Ammon's horn (tissue), 1 donor: ENCODE results near the gene SIGLEC14.
A peak's percentile ranks its signal among the peaks of the same experiment; 100 is the strongest.
"Not testable (repeated sequence)": the region's sequence is repeated elsewhere in the genome, so short reads cannot be mapped to it uniquely, and the experiment has no call there.

ENCODE experiments used
- DNase-seq: peaks from one replicate; pipeline ENCODE4 v3.0.0-alpha.2; 2016; ENCODE audit warnings: low spot score

Gene SIGLEC14, protein sequence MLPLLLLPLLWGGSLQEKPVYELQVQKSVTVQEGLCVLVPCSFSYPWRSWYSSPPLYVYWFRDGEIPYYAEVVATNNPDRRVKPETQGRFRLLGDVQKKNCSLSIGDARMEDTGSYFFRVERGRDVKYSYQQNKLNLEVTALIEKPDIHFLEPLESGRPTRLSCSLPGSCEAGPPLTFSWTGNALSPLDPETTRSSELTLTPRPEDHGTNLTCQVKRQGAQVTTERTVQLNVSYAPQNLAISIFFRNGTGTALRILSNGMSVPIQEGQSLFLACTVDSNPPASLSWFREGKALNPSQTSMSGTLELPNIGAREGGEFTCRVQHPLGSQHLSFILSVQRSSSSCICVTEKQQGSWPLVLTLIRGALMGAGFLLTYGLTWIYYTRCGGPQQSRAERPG

DNA sequence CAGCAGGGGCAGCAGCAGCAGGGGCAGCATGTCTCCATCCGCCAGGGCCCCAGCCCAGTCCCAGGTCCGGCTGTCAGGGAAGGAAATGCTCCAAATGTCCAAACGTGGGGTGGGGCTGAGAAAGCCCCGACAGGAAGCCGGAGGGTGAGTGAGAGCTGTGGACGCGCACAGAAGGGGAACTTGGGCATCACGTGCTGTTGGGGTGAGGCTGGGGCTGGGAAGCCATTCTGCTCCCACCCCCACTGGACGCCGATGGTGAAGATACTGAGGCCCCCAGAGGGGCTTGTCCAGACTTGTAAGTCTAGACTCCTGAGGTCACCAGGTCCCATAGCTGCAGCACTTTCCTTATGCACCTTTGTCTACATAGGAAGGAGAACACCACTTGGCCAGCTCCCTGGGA is at the start of gene SIGLEC14:
SIGLEC14 (minus strand) TSS at position 96 of the 400 bp plus-strand sequence; CDS start at position 30, 66 bp downstream.
- not testable (repeated sequence) for DNase-seq

DNA sequence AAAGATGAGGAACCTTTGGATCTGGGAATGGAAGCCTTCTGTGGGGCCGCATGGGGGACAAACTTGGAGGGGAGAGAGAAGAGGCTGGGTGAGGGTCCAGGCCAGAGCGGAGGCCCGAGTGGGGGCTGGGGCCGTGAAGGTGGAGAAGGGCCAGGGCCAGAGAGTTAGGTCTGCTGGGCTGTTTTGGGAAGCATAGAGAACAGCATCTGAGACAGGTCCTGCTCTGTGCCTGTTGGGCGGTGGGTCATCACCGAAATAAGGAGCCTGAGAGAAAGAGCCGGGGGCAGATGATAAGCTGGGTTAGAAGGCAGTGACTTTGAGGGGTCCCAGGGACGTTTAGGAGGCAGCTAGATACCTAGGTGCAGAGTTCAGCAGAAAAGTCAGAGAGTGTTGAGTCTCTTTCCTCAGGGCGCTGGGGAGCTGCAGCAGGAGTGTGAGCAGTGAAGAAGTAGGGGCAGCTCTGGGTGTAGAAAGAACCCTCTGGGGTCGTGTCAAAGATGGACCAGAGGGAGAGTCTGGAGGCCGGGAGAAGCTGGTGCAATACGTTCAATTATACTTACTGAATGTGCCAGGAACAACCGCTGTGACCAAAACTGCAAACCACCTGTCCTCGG is 49.2 kb upstream of the SIGLEC14 start:
- no peak for DNase-seq

DNA sequence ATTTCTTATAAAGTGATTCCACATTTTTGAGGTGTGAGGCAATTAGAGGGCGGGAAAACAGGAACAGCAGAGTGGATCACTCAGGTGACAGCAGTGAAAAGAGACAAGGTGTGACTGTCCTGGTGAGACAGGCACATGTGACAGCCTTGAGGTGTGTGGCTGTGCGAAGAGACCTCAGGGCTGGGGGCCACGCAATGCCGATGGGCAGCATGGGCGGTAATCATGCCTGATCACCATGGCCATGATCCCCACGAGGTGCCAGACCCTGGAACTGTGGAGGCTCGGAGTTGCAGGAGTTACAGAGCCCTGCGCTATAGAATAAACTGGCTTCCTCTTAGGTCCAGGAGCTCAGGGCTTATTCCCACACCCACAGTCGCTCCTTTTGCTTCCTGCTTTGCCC is 48.5 kb upstream of the SIGLEC14 start:
- no peak for DNase-seq

DNA sequence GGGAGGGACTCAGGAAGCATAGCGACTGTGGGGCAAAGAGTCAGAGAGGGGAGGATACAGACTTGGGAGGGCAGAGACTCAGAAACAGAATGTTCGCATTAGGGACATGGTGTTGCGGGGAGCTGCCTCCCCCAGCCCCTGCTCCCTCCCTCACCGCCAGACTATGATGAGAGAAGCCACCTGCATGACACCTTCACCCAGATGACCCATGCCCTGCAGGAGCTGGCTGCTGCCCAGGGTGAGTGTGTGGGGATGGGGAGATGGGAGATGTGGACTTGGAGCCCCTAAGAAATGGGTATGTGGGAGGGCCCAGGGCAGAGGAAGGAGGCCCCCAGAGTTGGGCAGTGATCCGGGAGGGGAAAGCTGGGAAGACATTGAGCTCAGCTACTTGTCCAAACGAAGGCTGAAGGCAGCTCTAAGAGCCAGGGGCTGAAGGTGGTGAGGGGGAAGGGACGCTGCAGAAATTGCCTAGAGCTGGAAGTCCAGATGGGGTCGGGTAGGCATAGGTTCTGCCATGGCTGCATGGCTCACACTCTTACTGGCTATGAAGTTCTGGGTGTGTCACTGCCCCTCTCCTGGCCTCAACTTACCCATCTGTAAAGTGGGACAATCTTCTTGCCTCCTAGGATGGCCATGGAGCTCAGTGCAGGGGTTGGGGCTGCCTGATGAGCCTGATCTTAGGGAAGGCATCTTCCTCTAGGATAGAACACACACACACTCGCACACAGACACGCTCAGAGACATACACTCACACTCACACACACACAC is 47.9 kb upstream of the SIGLEC14 start:
- DNase-seq, result no peak

DNA sequence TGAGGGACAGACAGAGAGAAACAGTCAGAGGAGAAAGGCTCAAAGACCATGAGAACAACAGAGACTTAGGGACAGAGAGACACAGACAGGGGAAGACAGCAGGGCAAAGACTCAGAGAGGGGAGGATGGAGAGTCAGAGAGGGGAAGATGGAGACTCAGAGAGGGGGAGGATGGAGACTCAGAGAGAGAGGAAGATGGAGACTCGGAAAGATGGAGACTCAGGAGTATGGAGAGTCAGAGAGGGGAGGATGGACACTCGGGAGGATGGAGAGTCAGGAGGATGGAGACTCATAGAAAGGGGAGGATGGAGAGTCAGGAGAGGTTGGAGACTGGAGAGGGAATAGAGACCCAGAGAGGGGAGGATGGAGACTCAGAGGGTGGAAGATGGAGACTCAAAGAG is 47.2 kb upstream of the SIGLEC14 start:
- DNase-seq, result no peak

DNA sequence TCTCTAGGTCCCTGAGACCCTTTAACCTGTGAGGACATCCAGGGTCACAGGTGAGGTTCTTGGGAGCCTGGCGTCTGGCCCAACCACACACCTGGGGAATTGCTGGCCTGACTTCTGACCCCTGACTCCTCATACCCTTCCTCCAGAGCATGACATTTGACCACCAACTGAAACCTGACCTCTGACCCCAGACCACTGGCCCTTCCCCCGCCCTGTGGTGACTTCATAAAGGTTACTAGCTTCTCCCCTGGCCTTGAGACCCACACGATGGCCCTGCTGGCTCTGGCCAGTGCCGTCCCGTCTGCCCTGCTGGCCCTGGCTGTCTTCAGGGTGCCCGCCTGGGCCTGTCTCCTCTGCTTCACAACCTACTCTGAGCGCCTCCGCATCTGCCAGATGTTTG is 46.6 kb upstream of the SIGLEC14 start, which contains the start of gene SPACA6:
SPACA6 (plus strand) TSS at position 71 of the 400 bp plus-strand sequence; CDS start at position 268, 197 bp downstream.
- DNase-seq, result no peak

DNA sequence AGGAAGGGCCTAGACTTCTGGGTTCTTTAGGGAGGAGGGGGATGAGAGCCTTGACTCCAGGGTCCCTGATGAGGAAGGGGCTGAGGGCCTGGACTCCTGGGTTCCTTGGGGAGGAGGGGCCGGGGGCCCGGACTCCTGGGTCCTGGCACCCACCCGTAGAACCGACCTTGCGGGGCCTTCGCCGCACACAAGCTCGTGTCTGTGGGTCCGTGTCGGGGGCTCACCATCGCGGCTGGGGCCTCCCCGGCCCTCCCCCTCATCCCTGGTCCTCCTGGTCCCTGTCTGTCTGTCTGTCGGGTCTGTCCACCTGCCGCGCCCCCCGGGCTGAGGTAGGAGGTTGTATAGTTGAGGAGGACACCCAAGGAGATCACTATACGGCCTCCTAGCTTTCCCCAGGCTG is 45.8 kb upstream of the SIGLEC14 start:
- DNase-seq, result no peak

DNA sequence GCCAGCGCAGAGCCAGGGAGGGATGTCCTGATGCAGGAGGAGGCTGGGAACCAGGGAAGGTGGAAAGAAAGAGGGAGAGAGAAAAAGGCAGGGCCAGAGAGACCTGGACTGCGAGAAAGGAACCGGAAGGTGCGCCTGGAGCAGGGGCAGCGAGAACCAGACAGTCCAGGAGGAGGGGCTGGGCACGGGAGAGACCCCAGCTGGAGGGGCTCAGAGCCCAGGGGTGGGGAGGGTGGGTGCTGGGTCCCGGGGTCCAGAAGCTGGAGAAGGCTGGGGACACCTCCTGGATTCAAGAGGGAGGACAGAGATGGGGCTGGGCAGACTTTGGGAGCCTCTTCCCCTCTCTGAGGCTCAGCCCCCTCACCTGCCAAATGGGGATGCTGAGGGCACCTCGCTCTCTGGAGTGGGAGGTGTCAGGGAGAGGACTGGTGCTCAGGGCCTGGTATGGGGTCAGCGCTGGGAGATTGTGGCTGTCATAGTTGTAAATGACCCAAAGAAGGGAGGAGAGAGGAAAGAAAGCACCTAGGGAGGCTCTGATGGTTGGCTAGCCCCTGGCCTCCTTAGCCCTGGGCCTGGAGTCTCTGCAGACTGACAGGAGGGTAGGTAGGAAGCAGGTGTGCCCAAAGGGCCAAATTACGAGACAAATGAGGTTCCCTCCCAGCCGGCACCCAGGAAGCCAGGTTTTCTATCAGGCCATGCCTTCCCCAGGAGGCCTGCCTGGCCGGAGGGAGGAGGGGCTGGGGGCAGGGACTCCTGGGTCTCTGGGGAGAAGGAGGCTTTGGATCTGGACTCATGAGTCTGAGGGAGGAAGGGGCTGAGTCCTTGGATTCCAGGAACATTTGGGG is 45.2 kb upstream of the SIGLEC14 start:
- DNase-seq, result no peak

DNA sequence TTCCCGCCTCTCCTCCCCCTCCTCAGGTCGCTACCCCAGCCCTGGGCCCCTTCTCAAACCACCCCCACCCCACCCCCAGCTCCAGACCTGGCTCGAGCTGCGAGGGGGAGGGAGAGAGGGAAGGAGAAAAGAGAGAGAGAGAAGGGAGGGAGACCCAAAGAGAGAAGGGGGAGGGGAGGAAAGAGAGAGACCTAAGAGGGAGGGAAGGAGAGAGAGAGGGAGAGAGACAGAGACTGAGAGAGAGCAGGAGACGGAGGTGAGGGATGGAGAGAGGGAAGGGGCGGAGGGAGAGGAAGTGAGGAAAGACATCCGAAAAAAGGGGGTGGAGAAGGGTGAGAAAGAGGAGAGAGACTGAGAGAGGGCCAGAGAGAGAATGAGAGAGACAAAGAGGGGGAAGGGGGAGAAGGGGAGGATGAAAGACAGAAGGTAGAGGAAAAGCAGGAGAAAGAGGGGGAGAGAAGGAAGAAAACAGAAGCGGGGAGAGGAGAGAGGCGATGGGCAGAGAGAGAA is 44.5 kb upstream of the SIGLEC14 start:
- peak; percentile 28 for DNase-seq

DNA sequence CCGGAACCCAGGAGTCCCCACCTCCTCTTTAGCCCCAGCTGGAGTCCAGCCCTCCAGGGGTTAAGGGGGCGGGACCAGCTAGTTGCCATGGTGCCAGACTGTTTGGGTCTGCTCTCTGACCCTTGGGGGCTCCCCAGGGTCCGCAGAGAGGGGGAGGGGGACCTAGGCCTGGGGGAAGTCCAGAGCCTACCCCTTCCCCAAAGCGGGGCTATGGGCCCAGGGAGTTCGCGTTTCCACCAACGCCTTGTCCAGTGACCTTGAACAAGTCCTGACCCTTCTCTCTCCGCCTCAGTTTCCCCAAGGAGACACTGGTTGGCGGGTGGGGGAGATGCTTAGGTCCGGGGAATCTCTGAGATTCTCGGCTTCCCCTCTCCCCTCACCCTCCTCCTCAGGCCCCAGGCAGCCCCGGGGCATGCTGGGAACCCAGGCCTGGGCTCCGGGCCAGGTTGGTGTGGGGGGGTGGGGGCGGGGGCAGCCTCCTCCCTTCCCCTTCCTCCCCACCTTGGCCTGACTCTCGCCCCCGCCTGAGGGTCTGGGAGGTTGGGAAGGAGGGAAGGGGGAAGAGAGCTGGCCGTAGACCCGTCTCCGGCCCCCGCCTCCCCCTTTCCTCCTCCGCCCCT is 43.9 kb upstream of the SIGLEC14 start:
- DNase-seq, result peak; percentile 62

DNA sequence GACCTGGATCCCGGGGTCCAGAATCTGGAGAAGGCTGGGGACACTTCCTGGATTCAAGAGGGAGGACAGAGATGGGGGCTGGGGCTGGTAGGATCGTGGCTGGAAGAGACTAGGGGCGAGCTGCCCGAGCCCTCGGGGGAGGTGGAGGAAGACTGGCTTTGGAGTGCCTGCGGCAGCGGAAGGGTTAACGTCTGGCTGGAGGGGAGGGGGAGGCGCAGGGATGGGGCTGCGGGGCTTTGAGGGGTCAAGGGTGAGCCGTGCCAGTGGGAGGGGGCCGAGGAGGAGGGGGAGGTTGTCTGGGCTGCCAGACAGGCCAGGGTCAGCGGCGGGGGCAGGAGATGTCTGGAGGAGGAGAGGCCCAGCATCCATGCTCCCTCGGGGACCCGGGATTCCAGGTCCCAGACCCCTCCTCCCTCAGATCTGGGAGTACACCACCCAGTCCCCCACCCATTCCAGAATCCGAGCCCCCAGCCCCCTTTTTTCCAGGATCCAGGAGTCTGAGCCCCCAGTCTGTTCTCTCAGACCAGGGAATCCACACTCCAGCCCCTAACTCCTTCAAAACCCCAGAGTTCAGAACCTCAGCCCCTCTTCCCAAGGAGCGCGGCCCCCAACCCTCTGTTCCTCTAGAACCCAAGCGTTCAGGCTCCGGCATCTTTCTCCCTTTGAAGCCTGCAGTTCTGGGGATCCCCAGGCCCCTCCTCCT is 43.3 kb upstream of the SIGLEC14 start:
- peak; percentile 45 for DNase-seq

DNA sequence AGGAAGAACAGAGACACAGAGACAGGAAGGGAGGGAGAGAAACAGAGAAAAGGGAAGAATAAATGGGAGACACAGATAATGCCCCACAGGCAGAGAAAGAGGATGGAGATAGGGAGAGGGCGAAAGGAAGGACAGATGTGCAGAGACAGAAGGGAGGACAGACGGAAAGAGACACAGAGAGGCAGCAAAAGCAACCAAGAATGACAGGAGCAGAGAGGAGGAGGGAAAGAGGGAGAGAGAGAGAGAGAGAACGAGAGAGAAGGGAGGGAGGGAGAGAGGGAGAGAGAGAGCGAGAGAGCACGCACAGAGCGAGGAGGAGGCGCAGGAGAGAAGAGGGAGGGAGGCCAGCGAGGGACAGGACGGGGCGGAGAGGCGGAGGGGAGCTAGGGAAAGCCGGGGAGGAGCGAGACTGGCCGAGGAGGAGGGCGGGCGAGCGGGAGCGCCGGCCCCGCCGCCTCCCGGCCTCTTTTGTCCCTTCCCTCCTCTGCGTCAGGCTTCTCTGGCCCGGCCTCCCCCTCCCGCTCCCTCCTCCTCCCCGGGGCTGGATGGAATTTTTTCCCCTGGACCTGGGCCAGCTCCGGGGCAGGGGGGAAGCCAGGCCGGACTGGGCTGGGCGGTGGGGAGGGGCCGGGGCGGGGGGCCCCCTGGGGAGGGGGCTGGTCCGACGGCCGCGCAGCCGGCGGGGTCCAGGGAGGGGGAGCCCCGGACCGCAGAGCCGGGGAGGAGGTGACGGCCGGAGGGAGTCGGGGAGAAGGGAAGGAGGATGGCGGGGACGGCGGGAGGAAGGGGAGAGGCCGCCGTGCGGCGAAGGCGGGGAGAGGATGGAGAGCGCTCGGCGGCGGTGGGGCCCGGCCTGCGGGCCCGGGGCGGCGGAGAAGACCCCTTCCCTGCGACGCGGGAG is 42.3 kb upstream of the SIGLEC14 start:
- DNase-seq, result peak; percentile 98

DNA sequence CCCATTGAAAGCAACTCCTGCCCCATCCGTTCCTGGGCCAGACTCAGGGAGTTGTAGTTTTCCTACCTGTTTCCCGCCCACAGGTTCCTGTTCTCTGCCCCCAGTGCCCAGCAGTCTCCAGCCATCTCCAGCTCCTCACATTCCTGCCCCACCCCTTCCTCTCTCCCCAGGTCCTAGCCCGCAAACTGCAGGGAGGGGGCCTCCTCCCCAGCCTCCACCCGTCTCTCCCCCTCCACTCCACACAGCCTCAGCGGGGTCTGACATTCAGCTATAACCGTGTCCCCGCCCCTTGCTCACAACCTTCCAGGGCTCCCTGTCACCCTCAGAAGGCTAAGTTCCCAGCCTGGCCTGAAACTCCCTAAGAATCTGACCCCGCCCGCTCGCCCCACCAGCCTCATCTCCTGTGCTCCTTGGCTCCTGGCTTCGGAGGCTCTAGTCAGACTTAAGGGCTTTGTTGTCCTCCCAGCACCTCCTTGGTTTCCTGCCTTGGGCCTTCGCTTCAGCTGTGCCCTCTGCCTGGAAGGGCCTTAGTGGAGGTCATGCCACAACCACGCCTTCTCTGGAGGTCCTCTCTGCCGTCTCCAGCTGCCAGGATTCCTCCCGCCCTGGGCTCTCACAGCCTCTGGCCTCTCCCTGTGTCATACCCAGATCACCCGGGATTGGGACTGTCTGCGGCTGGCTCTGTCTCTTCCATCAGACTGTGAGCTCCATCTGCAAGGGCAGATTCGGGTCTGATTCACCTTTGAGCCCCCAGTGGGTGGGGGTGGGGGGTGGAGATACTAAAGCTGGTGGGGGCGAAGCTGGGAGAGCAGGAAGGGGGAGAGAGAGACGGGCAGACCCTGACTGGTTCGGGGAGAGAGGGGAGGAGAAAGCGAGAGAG is 41.4 kb upstream of the SIGLEC14 start:
- DNase-seq, result peak; percentile 70

DNA sequence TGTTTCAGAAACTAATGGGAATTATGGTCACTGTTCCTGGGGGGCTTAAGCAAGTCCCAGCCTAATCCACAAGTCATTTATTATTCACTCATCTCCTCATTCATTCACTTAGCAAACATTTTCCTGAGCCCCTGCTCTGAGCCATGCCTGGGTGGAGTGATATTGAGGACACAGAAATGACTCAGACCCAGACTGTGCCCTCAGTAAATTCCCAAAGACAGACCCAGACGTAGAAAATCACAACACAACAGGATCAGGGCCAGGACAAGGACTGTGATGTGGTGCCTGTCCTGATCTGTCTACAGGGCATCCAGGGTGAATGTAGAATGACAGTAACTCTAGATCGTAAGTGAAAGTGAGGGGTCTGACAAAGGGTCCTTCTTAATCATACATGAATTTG is 39.5 kb upstream of the SIGLEC14 start:
- DNase-seq, result no peak

DNA sequence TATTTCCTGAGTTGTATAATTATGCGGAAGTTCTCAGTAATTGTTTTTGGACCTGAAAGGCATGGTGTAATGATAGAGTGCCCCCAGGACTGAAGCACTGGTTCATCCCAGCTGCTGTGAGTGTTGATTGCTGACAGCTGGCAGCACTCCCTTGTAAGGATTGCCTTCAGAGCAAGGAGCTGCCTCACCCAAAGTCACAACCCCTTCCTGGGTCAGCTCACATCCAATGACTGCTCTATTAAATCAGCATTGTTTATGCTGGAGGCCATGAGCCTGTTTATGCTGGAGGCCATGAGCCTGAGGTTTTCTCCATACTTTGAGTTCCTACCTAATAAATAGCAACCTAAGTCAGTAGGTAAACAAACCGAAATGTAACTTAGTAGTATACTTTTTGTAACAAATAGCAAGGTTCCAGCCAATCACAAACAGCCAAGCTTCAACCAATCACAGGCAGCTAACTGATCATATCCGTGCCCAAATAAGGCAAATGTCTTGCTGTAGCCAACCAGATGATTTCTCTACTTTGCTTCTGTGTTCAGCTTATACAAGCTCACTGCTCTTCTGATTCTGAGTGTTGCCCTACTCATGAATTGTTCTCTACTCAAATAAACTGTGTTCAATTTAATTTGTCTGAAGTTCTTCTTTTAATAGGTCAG is 34.8 kb upstream of the SIGLEC14 start:
- no peak for DNase-seq

DNA sequence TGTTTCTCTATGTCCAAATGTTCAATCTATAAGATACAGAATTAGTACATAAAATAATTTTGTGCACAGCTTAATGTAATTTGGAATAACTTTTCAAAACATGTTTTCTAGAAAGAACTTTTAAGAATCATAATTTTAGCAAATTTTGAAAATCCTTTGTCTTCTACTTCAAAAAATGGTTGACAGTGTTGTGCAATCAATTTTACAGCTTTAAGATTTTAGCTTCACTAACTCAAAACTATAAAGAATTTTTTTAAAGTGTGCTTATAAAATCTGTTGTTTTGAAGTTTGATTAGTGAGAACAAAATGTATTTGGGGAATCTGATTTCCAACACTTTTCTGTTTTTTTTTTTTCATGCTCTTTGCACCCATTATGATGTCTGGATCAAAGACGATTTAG is 33.8 kb upstream of the SIGLEC14 start:
- no peak for DNase-seq

DNA sequence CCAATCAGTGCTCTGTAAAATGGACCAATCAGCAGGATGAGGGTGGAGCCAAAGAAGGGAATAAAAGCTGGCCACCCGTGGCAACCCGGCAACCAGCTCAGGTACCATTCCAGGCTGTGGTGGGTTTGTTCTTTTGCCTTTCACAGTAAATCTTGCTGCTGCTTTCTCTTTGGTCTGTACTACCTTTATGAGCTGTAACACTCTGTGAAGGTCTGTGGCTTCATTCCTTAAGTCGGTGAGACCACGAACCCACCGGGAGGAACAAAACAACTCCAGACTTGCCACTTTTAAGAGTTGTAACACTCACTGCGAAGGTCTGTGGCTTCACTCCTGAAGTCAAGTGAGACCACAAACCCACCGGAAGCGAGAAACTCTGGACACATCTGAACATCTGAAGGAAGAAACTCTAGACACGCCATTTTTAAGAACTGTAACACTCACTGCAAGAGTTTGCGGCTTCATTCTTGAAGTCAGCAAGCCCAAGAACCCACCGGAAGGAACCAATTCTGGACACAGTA is 30.0 kb upstream of the SIGLEC14 start:
- no peak for DNase-seq
